Breast epithelium (tissue), 4 donors: Measurements from ENCODE around the gene CYP8B1. TPM values are rescaled to one million over a fixed set of nuclear protein-coding genes. Genes with fewer than 3 reads are reported as not detected.

ENCODE experiments used
- DNase-seq, 2 donors: peaks; one replicate each; pipeline ENCODE4 v3.0.0-alpha.2; 2019; ENCODE audit warnings: low spot score in 2 of 2
- H3K27ac ChIP-seq, 2 donors: fragments of 200-600 bp; sonication (generic) in 1 of 2; one replicate each; pipeline ENCODE4 v1.5.1; 2016 to 2019; ENCODE audit warnings: mild to moderate bottlenecking in 1 of 2
- H3K27me3 ChIP-seq, 2 donors: fragments of 200-600 bp; sonication (generic) in 1 of 2; one replicate each; pipeline versions ENCODE4 v1.5.1 to v1.6.0; 2017 to 2019; ENCODE audit warnings: control low read depth in 1 of 2, mild to moderate bottlenecking in 1 of 2
- H3K36me3 ChIP-seq: fragments of 200-600 bp; one replicate; pipeline ENCODE4 v1.5.1; 2019
- H3K4me1 ChIP-seq, 2 donors: fragments of 200-600 bp; sonication (generic); one replicate each; pipeline ENCODE4 v1.5.1; 2016 to 2019; ENCODE audit warnings: control low read depth in 1 of 2
- H3K4me3 ChIP-seq, 3 donors: fragments of 200-600 bp; sonication (generic); 1 replicate in 2 of 3; 2 replicates in 1 of 3; pipeline ENCODE4 v1.5.1; 2016 to 2019; ENCODE audit warnings: mild to moderate bottlenecking in 3 of 3, moderate library complexity in 2 of 3
- H3K9me3 ChIP-seq, 2 donors: fragments of 200-600 bp; sonication (generic) in 1 of 2; one replicate each; pipeline ENCODE4 v1.5.1; 2016 to 2019; ENCODE audit warnings: control low read depth in 1 of 2
- CTCF ChIP-seq, 3 donors: fragments of 450-650 bp; IDR thresholded peaks; one replicate each; pipeline ENCODE4 v1.5.1; 2016 to 2017; ENCODE audit warnings: antibody characterized with exemption in 3 of 3, mild to moderate bottlenecking in 3 of 3, moderate library complexity in 3 of 3
- POLR2A ChIP-seq: fragments of 450-650 bp; IDR thresholded peaks from one replicate; pipeline ENCODE4 v1.6.1; 2016; ENCODE audit warnings: antibody characterized with exemption, mild to moderate bottlenecking, moderate library complexity
- POLR2AphosphoS5 ChIP-seq, 3 donors: sonication (generic); formaldehyde crosslinking; IDR thresholded peaks; one replicate each; pipeline ENCODE4 v1.6.1; 2017; ENCODE audit warnings: antibody characterized with exemption in 3 of 3
- intact Hi-C: fragments of 100-400 bp; cut with DNase I; formaldehyde crosslinking; loops from one replicate; pipeline ENCODE4 v1.15.1; 2023; ENCODE audit warnings: low total_unique reads
- total RNA-seq, 3 donors: library from RNA; depleted of rRNA; stranded (reverse); fragments of >200 nt; gene quantifications; one replicate each; pipeline ENCODE4 v1.1.0, GENCODE V29; 2016

The CYP8B1 gene
- total RNA-seq, 3 donors from 2014 or later: not detected

- Histone ChIP-seq H3K4me3 (no peak overlapping the region), H3K9me3 (no peaks in the 10 kb centered on the region), H3K4me1 (no peaks in the 10 kb centered on the region), H3K27me3 (no peaks in the 10 kb centered on the region), H3K36me3 (no peaks in the 10 kb centered on the region), H3K27ac (no peak overlapping the region)
- TF ChIP-seq CTCF (IDR thresholded peaks at IDR 0.05) (no peak), POLR2A (no peak), POLR2AphosphoS5 (IDR thresholded peaks at IDR 0.05) (no peak)
- intact Hi-C loops: no loop called here
- DNase-seq: no peak
Measured at GRCh38 chr3:42864321-42864950, 11.2 kb downstream of the CYP8B1 start.

- no peak for DNase-seq
- no peaks in the 10 kb centered on the region for H3K36me3 ChIP-seq
- H3K4me1 ChIP-seq: no peaks in the 10 kb centered on the region
- TF ChIP-seq POLR2AphosphoS5 (IDR thresholded peaks at IDR 0.05) (no peak), POLR2A (no peak), CTCF (IDR thresholded peaks at IDR 0.05) (no peak)
- intact Hi-C loops: no loop called here
- H3K4me3 ChIP-seq: no peak overlapping the region
- H3K27ac ChIP-seq: no peak overlapping the region
- H3K27me3 ChIP-seq: no peaks in the 10 kb centered on the region
- H3K9me3 ChIP-seq: peaks cover 0 to 3% of the 10 kb centered on the region in 2 donors
Measured at GRCh38 chr3:42856544-42856943, 19.1 kb downstream of the CYP8B1 start.

- TF ChIP-seq POLR2A: no peak
- TF ChIP-seq CTCF (IDR thresholded peaks at IDR 0.05): no peak
- TF ChIP-seq POLR2AphosphoS5 (IDR thresholded peaks at IDR 0.05): no peak
- no peaks in the 10 kb centered on the region for H3K36me3 ChIP-seq
- intact Hi-C loops: no loop called here
- no peaks in the 10 kb centered on the region for H3K4me1 ChIP-seq
- peaks cover 0 to 3% of the 10 kb centered on the region in 2 donors for H3K9me3 ChIP-seq
- no peak overlapping the region for H3K4me3 ChIP-seq
- no peak overlapping the region for H3K27ac ChIP-seq
- DNase-seq: no peak
- H3K27me3 ChIP-seq: no peaks in the 10 kb centered on the region
Measured at GRCh38 chr3:42855547-42856380, 19.9 kb downstream of the CYP8B1 start.

- DNase-seq: no peak
- Histone ChIP-seq H3K27me3 (no peaks in the 10 kb centered on the region), H3K4me1 (no peaks in the 10 kb centered on the region), H3K36me3 (no peaks in the 10 kb centered on the region), H3K9me3 (peaks cover 0 to 3% of the 10 kb centered on the region in 2 donors), H3K27ac (no peak overlapping the region), H3K4me3 (no peak overlapping the region)
- intact Hi-C loops: no loop called here
- TF ChIP-seq CTCF (IDR thresholded peaks at IDR 0.05): no peak
- TF ChIP-seq POLR2A: no peak
- no peak for TF ChIP-seq POLR2AphosphoS5 (IDR thresholded peaks at IDR 0.05)
Measured at GRCh38 chr3:42855219-42855546, 20.5 kb downstream of the CYP8B1 start.

GRCh38 chr3:42853739-42854302 lies 21.9 kb downstream of the CYP8B1 start:
- Histone ChIP-seq H3K36me3 (no peaks in the 10 kb centered on the region), H3K4me1 (no peaks in the 10 kb centered on the region), H3K9me3 (peaks cover 0 to 3% of the 10 kb centered on the region in 2 donors), H3K27me3 (no peaks in the 10 kb centered on the region), H3K27ac (no peak overlapping the region), H3K4me3 (no peak overlapping the region)
- DNase-seq: no peak
- TF ChIP-seq POLR2AphosphoS5 (IDR thresholded peaks at IDR 0.05) (no peak), CTCF (IDR thresholded peaks at IDR 0.05) (no peak), POLR2A (no peak)
- intact Hi-C loops: no loop called here
